Omental fat pad (tissue), 4 donors: ENCODE measurements around the gene PITPNC1. TPM values are rescaled to one million over a fixed set of nuclear protein-coding genes. Genes with fewer than 3 reads are reported as not detected.
"Not testable (repeated sequence)": the region's sequence is repeated elsewhere in the genome, so short reads cannot be mapped to it uniquely, and the experiment has no call there.

Experiments used
- ATAC-seq: fragments of 150-250 bp; one replicate; pipeline ENCODE4 v1.9.1; 2016; ENCODE audit warnings: mild to moderate bottlenecking, moderate library complexity; ENCODE audit not compliant: low FRiP score
- DNase-seq: peaks from one replicate; pipeline ENCODE4 v3.0.0-alpha.2; 2019; ENCODE audit warnings: low spot score
- CTCF ChIP-seq, 3 donors: fragments of 450-650 bp; IDR thresholded peaks; one replicate each; pipeline ENCODE4 v1.5.1; 2016 to 2017; ENCODE audit warnings: antibody characterized with exemption in 3 of 3, mild to moderate bottlenecking in 3 of 3, moderate library complexity in 2 of 3
- total RNA-seq, 4 donors: library from RNA; depleted of rRNA; stranded (reverse); fragments of >200 nt; gene quantifications; one replicate each; pipeline ENCODE4 v1.1.0, GENCODE V29; 2016

PITPNC1 gene
- total RNA-seq, 4 donors from 2014 or later = 22.6 to 53.4 (median 35.0) TPM

DNA sequence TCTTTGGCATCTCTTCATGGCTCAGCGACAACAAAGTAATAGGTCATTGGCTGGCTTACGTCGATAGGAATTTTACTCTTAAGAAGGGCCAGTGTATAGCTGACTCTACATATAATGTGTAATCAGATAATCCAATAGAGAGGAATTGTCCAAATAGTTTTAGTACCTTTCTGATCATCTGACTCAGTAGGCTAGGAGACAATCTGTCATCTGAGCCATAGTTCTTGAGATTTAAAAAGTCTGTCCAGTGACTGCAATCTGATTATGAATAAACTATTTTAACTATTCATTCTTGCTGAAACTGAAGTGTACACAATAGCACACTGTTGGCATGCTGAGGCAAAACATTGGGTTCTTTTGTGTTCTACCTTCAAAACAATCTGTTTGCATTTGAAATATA, 319.3 kb downstream of the PITPNC1 start:
- no peak for ATAC-seq
- no peak for TF ChIP-seq CTCF (IDR thresholded peaks at IDR 0.05)

DNA sequence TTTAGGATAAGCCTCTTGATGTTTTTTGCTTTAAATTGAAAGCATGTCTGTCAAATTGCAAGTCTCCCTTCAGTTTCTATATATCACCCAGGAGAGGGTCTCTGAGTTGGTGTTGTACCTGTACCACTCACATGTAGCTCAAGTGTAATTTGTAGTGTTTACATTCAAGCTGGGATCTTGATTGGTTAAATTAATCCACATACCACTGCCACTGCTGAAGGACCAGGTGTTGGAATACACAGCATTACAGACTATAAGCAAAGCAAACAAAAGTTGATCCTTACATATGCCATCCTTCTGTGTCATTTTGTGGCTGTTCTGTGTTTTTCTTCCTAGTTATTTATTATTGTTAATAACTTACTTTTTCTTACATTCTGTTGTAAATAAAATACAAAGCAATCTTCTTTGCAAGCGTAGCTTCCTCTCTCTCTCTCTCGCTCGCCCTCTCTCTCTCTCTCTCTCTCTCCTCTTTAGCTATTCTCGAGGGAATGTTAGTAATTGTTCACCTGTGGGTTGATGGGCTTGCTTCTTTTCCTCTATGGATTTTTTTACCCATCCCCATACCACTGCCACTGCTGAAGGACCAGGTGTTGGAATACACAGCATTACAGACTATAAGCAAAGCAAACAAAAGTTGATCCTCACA, 319.9 kb downstream of the PITPNC1 start:
- ATAC-seq = no peak
- TF ChIP-seq CTCF (IDR thresholded peaks at IDR 0.05) = no peak
- DNase-seq = no peak

More for the DNA sequence above, 319.3 kb downstream of the PITPNC1 start:
- no peak for DNase-seq

DNA sequence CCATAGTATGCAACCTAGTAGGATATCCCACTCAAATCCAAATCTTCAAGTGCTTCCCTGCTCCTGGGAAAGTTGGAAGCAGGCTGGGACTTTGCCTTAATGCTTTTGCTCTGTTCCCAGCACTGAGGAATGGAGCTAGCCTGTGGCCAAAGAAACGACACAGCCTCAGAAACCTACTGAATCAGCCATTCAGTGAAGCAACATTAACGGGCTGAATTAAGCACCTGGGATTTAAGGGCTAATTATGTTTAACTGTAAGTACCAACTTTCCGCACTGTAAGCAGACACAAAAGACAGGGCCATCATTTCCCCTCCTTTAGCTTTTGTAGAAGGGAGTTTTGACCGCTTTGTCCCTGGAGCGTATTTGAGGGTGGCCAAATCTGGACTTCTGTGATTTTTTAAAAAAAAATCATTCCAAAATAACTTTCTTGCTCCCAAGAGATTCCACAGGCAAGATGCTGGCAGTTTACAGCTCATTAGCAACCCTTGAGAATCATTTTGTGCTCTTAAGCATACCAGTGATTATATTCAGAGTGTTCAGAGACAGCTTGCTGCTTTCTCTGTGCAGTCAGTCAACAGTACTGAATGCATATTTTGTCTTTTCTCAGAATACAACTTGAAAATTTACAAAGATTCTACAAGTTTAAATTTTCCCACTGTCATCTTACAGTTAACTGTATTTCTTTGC, 323.1 kb downstream of the PITPNC1 start:
- no peak for TF ChIP-seq CTCF (IDR thresholded peaks at IDR 0.05)
- ATAC-seq (no peak), DNase-seq (no peak)

DNA sequence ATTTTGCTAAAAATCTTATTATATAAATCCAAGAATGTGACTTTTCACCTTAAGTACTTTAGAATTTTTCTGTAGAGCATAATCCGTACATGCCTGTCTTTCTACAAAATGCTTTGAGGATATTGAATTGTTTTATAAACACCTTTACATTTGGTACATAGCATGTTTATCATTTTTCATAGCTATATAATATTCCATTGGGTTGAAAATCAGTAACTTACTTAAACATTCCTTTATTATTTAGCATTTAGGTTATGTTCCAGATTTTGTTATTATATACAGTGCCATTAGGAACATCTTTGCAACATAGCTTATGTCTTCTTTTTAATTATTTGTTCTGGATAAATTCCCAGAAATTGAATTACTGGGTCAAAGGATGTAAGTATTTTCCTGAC, 323.6 kb downstream of the PITPNC1 start:
- DNase-seq (no peak), ATAC-seq (no peak)
- TF ChIP-seq CTCF (IDR thresholded peaks at IDR 0.05) = no peak

DNA sequence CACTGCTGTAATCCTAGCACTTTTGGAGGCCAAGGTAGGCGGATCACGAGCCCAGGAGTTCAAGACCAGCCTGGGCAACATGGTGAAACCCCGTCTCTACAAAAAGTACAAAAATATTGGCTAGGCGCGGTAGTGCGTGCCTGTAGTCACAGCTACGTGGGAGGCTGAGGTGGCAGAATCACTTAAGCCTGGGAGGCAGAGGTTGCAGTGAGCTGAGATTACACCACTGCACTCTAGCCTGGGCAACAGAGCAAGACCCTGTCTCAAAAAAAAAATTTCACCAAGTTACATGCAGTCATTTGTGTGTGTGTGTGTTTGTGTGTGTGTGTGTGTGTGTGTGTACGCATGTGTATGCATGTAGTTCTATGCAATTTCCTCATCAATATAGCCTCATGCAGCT, 325.8 kb downstream of the PITPNC1 start:
- not testable (repeated sequence) for ATAC-seq, DNase-seq

- ATAC-seq = no peak
These were observed 330.4 kb downstream of the PITPNC1 start for GRCh38 chr17:67707442-67707841.

DNA sequence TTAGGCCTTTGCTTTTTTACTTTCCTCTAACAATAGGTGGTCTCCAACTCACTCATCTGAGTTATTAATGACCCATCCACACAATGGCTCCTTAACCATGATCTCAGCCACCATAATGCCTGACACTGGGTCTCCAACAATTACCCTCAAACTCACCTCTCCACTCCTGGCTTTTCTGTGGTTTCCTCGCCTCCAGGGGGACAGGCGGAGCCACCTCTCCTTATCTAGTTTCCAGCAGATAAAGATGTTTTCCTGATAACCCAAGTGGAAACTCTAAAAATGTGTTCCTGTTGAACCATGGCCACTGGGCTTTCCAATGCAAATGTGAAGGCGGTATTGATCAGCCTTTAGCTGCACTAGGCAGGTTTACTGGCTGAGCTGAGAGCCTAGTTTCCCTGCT, 331.3 kb downstream of the PITPNC1 start:
- TF ChIP-seq CTCF (IDR thresholded peaks at IDR 0.05) = no peak
- DNase-seq (no peak), ATAC-seq (no peak)

More at GRCh38 chr17:67707442-67707841, 330.4 kb downstream of the PITPNC1 start:
- no peak for TF ChIP-seq CTCF (IDR thresholded peaks at IDR 0.05)
- DNase-seq = no peak
